GM12873 (cell line): ENCODE results near the gene SPOP.

Experiments used
- CTCF ChIP-seq: IDR thresholded peaks from 2 replicates; pipeline ENCODE4 v1.5.1; 2012; ENCODE audit warnings: low read depth, mild to moderate bottlenecking, moderate library complexity, low read length, control low read depth; ENCODE audit not compliant: insufficient read depth; ENCODE audit errors: missing control alignments

Gene SPOP

GRCh38 chr17:49680314-49680713, 2.4 kb upstream of the SPOP start:
- no peak for TF ChIP-seq CTCF

- no peak for TF ChIP-seq CTCF
Observed at GRCh38 chr17:49677134-49677932, 564 bp downstream of the SPOP start.

- TF ChIP-seq CTCF = no peak
Observed at GRCh38 chr17:49676276-49676868, 1.5 kb downstream of the SPOP start.

GRCh38 chr17:49674507-49674906, 3.4 kb downstream of the SPOP start:
- no peak for TF ChIP-seq CTCF

- TF ChIP-seq CTCF = no peak
Observed at GRCh38 chr17:49670641-49671040, 7.3 kb downstream of the SPOP start.

- TF ChIP-seq CTCF = no peak
Observed at GRCh38 chr17:49670002-49670401, 7.9 kb downstream of the SPOP start.

- TF ChIP-seq CTCF = no peak
Observed at GRCh38 chr17:49667854-49668253, 10.0 kb downstream of the SPOP start.
